Fibroblast of the conjunctiva (primary cell): ENCODE results near the gene PPP1R26.
"Not testable (repeated sequence)": the region's sequence is repeated elsewhere in the genome, so short reads cannot be mapped to it uniquely, and the experiment has no call there.

Source experiments
- DNase-seq: peaks from one replicate; pipeline ENCODE4 v3.0.0-alpha.2; 2010; ENCODE audit warnings: low read depth

Gene PPP1R26

GRCh38 chr9:135505406-135506187 is 26.0 kb downstream of the PPP1R26 start:
- DNase-seq, result no peak

DNA sequence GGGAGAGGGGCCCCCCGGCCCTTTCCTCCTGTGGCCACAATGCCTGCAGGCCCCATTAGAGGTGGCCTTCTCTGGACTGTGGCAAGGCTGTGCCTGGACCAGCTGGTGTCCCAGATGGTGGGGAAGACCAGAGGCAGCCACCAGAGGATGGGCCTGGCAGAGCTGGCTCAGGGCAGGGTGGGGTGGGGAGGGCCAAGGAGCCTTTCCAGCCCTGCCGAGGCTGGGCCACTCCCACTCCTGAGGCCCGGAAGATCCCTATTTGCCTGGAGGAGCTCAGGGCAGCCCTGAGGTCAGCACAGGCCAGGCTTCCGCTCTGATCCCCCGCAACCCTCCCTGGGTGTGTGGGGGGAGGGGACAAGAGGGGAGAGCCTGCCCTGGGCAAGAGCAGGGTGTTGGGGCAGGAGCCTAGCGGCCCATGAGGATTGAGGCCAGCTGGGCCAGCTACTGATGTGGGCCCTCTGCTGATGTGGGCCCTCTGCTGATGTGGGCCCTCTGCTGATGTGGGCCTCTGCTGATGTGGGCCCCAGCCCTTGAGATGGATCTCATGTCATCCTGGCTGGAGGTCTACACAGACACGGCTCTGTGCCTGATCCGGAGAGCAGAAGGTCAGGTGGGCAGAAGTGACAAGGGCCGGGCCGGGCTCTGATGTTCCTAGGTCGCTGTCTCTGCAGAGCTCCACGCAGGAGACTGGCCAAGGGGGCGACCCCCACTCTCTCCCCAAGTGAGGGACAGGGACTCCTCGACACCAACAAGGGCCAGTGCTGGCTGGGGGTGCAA is 26.9 kb downstream of the PPP1R26 start:
- DNase-seq, result no peak

DNA sequence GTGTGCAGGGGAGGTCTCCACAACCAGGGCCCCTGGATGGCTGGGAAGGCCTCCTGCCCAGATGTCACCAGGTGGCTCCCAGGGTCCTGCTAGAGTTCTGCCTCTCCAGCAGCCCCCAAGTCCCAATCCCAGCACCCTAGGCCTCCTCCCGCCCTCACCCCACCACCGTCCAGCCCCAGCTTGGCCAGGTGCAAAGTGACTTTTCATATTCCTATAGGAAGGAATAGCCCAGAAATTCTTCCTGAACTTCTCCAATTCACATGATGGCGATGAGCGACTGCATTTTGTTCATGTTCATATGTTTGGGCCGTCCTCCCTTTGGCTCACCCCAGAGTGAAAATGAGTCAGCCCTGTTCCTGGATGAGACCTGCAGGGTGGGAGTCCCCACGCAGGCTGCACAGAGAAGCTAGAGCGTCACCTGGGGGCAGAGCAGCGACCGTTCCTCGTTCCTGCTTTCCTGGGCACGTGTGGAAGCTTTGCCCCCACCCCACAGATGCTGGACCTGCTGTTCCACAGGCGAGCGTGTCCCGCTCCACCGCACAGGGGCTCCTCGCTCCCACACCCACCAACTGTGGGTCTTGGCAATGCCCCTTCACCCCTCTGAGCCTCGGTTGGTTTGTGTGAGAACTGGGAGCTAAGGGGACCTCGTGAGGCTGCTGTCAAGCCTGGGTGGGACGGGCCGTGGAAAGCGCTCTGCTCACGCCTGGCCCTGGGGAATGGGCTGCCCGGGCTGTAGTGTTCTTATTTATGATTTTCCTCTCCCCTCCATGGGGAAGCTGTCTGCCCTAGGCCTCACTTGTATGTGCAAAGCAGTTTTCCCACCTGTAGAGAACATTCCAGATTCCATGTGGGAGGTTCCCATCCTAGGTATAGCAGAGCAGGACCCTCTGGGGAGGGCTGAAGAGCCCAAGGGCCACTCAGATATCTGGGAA is 27.8 kb downstream of the PPP1R26 start:
- no peak for DNase-seq

- DNase-seq, result no peak
Measured at GRCh38 chr9:135508211-135508820, 28.7 kb downstream of the PPP1R26 start.

DNA sequence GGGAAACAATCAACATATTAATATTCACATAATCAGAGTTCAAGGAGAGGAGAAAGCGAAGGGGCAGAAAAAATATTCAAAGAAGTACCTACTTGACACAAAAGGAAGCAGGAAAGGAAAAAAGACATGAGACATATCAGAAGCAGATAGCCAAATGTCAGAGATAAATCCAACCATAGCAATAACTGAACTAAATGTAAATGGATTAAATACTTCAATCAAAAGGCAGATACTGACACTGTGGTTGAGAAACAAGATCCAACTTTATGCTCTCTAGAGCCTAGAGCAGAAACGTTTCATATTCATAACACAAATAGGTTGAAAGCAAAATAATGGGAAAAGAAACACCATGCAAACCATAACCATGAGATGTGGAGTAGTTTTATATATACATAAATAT is 29.9 kb downstream of the PPP1R26 start:
- no peak for DNase-seq

- no peak for DNase-seq
Measured at GRCh38 chr9:135512241-135512603, 32.6 kb downstream of the PPP1R26 start.

- DNase-seq, result no peak
Measured at GRCh38 chr9:135512904-135513303, 33.3 kb downstream of the PPP1R26 start.

DNA sequence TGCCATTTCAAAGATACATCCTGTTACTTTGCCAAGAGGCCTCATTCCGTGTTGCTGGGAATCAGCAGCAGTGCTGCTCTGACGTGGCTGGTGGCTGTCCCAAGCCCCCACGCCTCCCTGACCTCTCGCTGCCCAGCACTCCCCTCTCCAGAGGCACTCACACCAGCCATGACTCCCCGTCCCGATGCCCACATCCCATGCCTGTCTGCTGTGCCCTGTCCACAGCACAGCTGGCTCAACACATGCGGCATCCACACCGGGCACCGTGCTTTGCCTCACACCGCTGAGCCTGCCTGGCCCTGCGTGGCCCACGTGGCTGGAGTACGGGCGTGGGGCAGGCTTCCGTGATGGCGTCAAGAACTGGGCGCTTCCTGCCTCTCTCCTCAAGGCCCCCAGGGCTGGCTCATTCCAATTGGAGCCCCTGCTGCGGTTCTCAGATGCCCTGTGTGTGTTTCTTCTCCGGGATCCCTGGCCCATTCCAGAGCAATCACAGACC is 33.8 kb downstream of the PPP1R26 start:
- DNase-seq, result no peak

DNA sequence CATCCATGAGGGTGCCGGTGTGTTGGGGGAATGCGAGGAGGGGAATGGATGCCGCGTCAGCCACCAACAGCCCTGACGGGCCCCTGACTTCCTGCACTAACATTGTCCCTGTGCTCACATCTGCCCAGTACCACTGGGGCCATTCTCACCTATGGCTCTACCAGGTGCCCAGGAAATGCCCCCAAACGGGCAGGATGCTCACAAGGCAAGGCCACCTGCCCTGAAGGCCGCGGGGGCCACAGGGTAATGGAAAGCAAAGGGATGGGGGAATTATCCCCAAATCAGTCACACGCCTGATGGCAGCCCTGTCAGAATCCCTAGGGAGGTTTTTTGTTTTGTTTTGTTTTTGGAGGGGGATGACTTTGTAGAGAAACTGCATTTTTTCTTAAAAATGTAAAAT is 34.3 kb downstream of the PPP1R26 start:
- not testable (repeated sequence) for DNase-seq

DNA sequence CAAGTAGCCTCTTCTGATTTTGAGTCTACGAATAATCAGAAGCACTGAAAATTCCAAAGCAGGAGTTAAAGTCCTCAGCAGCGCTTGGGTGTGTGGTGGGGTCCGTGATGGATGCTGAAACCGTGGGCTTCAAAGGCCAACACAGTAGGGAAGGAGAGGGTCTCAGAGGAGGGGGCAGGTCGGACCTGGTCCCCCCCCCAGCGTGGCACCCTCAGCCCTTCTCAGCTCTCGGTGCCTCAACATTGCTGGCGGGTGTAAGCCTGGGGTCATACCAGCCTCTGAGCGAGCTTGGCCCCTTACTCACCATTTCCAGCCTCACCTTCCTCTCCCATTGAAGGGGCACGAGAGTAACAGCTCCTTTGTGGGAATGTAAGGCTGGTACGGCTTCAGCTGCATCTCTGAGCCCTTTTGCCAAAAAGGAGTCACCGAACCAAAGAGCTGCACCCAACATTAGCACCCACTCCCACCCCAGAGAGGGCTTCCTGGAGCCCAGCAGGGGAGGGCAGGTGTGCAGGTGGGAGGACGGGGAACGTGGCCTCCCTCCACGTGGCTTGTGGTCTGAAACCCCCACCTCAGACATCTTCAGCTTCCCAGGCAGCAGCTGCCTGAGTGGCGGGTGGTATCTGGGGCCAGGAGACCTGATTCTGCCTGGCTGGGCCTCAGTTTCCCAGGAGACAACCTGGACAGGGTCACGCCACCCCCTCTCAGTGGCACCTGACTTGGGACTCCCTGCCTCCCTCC is 34.9 kb downstream of the PPP1R26 start:
- DNase-seq, result no peak

DNA sequence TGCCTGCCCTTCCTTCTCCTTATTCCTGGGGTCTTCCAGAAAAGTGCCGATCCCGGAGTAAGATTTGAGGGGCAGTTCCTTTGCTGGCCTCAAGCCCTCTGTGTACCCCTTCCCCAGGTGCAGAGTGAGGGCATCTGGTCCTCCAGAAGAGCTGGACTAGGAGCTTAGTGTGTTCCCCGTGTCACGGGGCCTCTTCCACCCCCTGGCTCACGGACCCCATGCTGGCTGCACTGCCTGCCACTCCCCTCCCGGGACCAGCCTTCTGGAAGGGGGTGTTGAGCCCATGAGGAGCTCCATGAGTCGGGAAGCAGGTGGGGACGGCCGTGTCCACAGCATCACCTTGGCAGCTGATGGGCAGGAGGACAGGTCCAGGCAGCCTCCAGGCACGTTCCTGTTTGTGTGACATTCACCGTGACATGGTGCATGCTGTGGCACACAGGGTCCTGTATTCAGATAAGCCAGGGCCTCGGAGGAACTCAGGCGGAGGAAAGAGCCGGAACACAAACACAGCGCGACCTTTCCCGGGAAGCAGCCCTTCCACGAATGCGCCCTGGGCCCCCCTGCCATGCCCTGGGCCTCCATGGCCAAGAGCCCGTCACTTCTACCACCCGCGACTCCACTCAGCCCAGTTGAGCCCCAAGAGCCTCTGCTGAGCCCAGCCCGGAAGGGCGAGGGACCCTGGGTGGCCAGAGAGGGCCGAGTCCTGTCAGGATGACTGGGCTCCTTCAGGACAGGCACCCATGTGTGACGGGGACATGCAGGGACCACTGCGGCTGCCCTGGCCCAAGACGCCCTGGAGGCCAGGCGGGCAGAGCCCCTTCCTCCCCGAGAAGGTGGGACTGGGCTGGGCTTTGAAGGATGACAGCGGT is 35.7 kb downstream of the PPP1R26 start:
- no peak for DNase-seq

DNA sequence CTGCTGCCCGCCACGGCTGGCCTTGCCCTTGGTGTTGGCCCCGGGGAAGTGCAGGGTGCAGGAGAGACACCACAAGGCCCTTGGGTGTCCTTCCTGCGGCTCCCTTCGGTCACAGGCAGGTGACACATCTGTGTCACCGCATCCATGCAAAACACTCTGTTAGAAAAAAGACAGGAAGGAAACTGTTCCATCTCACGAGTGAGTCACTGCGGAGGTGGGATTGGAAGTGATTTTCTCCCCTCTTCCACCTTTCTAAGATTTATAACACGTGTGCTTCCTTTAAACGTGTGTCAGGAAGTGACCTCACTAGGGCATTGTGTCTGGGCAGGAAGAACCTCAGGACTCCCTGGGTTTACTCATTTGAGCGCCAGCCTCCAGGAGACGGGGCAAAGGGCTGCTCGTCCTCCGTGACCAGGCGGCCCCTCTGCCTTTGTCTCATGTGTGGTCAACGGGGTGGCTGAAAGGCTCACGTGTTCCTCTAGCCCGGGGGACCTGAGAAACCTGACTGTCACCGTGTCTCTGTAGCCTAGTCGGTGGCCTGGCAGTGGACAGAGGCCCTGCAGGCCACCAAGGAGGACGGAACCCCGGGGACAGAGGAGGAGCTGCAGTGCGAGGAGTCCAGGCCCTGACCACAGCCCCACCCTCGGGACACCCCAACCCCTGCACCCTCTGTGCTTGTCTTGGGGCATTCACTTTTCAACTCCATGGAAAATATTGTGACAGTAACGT is 36.7 kb downstream of the PPP1R26 start:
- DNase-seq, result no peak

- DNase-seq, result no peak
Measured at GRCh38 chr9:135517407-135517822, 37.8 kb downstream of the PPP1R26 start.

DNA sequence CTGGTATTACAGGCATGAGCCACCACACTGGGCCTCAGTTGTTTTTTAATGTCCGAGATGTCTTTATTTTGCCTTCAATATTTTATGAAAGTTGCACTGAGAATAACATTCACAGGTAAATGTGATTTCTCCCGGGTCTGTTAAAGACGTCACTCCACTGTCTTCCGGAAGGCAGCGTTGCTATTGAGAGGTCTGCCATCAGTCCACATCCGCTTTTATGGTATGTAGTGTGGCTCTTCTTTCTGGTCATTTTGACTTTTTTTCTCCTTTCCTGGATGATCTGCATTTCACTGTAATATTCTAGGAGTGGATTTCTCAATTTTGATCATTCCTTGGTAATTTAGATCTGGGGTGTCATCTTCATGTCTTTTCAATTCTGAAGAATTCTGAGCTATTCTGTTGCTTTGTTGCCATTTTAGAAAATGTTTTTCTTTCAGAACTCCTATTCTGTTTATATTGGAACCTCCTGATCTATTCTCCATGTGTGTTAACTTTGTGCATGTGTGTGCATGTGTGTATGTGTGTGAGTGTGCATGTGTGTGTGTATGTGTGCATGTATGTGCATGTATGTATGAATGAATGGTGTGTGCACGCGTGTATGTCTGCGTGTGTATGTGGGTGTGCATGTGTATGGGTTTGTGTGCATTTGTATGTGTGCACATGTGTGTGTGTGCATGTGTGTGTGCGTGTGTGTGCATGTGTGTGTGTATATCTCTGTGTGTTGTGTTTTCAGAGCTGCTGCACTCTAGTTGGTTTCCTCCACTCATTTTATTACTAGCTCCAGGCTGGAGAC is 39.8 kb downstream of the PPP1R26 start:
- no peak for DNase-seq

- no peak for DNase-seq
Measured at GRCh38 chr9:135520916-135521607, 41.5 kb downstream of the PPP1R26 start, which contains the start of gene LCN1. Gene LCN1, plus strand, starts transcription at chr9:135521440. Its CDS starts 58 bp downstream, at chr9:135521498.

- no peak for DNase-seq
Measured at GRCh38 chr9:135521608-135522095, 42.1 kb downstream of the PPP1R26 start.

DNA sequence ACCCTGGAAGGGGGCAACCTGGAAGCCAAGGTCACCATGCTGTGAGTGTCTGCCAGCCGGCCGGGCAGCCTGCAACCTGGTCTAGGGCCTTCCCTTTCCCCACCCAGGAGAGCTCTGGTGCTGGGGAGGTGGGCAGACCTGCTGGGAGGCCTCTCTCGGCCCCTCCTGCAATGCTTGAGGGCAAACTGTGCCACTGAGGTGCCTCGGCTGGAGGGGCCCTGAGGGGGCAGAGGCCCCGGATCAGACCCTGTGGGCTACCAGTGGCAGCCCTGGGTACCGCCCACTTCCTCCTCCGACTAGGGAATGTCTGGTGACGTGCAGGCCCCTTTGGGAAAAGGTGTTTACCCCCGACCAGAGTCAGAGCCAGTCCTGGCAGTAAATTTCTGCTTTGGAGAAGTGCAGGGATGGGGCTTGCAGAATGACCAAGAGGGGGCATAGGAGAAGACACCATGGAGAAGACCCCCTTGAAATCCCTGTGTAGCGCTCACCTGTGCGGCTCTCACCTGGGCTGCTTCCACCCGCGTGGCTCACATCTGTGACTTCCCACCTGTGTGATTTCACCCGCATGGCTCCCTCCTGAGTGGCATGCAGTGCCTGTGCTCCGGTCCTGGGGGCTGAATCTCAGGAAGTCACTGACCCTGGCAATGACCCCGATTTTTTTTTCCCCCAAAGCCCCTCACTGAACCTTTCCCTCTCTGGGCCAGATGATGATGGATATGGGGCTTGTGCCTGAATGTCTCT is 42.7 kb downstream of the PPP1R26 start:
- no peak for DNase-seq
